PC-3 (cell line): Measurements from ENCODE around the gene REXO4.

Experiments used
- EZH2 ChIP-seq: fragments of 300-600 bp; sonication (generic); IDR thresholded peaks from one replicate; pipeline ENCODE4 v1.6.1; 2017; ENCODE audit warnings: antibody characterized with exemption, mild to moderate bottlenecking, low read length; ENCODE audit not compliant: unreplicated experiment
- EZH2phosphoT487 ChIP-seq: fragments of 300-600 bp; sonication (generic); IDR thresholded peaks from 2 replicates; pipeline ENCODE4 v1.6.1; 2018; ENCODE audit warnings: mild to moderate bottlenecking, antibody characterized with exemption, low read length, borderline replicate concordance
- TF ChIP-seq, protein P1 (sequence below): fragments of 300-600 bp; sonication (generic); conservative IDR thresholded peaks from 2 replicates; pipeline ENCODE4 v1.5.1; 2017; ENCODE audit warnings: antibody characterized with exemption, low read depth, mild to moderate bottlenecking, low read length

- TF ChIP-seq, protein P1, sequence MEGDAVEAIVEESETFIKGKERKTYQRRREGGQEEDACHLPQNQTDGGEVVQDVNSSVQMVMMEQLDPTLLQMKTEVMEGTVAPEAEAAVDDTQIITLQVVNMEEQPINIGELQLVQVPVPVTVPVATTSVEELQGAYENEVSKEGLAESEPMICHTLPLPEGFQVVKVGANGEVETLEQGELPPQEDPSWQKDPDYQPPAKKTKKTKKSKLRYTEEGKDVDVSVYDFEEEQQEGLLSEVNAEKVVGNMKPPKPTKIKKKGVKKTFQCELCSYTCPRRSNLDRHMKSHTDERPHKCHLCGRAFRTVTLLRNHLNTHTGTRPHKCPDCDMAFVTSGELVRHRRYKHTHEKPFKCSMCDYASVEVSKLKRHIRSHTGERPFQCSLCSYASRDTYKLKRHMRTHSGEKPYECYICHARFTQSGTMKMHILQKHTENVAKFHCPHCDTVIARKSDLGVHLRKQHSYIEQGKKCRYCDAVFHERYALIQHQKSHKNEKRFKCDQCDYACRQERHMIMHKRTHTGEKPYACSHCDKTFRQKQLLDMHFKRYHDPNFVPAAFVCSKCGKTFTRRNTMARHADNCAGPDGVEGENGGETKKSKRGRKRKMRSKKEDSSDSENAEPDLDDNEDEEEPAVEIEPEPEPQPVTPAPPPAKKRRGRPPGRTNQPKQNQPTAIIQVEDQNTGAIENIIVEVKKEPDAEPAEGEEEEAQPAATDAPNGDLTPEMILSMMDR = no peak
- TF ChIP-seq EZH2phosphoT487 (no peak), EZH2 (no peak)
Measured at GRCh38 chr9:133460405-133461175, 42.8 kb upstream of the REXO4 start.
